Gastrocnemius medialis (tissue), 4 donors: ENCODE measurements around the gene PRKN. TPM values are rescaled to one million over a fixed set of nuclear protein-coding genes. Genes with fewer than 3 reads are reported as not detected.

Experiments used
- ATAC-seq, 2 donors: fragments of 150-250 bp; one replicate each; pipeline ENCODE4 v1.9.1; 2016
- DNase-seq, 2 donors: peaks; one replicate each; pipeline ENCODE4 v3.0.0-alpha.2; 2019
- H3K27ac ChIP-seq, 4 donors: fragments of 200-600 bp; sonication (generic); 1 replicate in 1 of 4; 2 replicates in 3 of 4; pipeline ENCODE4 v1.5.1; 2016 to 2018; ENCODE audit warnings: mild to moderate bottlenecking in 2 of 4, moderate library complexity in 1 of 4
- H3K27me3 ChIP-seq, 3 donors: fragments of 200-600 bp; sonication (generic) in 2 of 3; 1 replicate in 1 of 3; 2 replicates in 2 of 3; pipeline versions ENCODE4 v1.5.1 to v1.6.0; 2016 to 2019; ENCODE audit warnings: mild to moderate bottlenecking in 1 of 3, moderate library complexity in 1 of 3
- H3K36me3 ChIP-seq, 2 donors: fragments of 200-600 bp; sonication (generic) in 1 of 2; one replicate each; pipeline ENCODE4 v1.5.1; 2017 to 2018
- H3K4me1 ChIP-seq, 2 donors: fragments of 200-600 bp; sonication (generic) in 1 of 2; one replicate each; pipeline ENCODE4 v1.5.1; 2016 to 2017; ENCODE audit warnings: mild to moderate bottlenecking in 2 of 2
- H3K4me3 ChIP-seq, 4 donors: fragments of 200-600 bp; sonication (generic) in 3 of 4; 1 replicate in 1 of 4; 2 replicates in 3 of 4; pipeline ENCODE4 v1.5.1; 2016 to 2019; ENCODE audit warnings: mild to moderate bottlenecking in 2 of 4
- H3K9me3 ChIP-seq, 3 donors: fragments of 200-600 bp; sonication (generic) in 2 of 3; 1 replicate in 1 of 3; 2 replicates in 2 of 3; pipeline ENCODE4 v1.5.1; 2016 to 2019
- POLR2A ChIP-seq, 2 donors: fragments of 450-650 bp; IDR thresholded peaks; one replicate each; pipeline ENCODE4 v1.6.1; 2017; ENCODE audit warnings: antibody characterized with exemption in 2 of 2, mild to moderate bottlenecking in 2 of 2, moderate library complexity in 2 of 2
- in situ Hi-C, 4 donors: fragments of 200-750 bp; cut with MboI; loops; one replicate each; pipeline versions ENCODE4 v1.15.0 to v1.8.0; 2017; ENCODE audit warnings: low sequenced_read_pairs in 4 of 4
- intact Hi-C: fragments of 100-400 bp; cut with DNase I; formaldehyde crosslinking; loops from one replicate; pipeline ENCODE4 v1.15.1; 2023; ENCODE audit warnings: low total_unique reads
- total RNA-seq, 4 donors: library from RNA; depleted of rRNA; stranded (reverse); fragments of >200 nt; gene quantifications; one replicate each; pipeline versions ENCODE4 v1.1.0 to v1.2.3, GENCODE V29; 2016
- TF ChIP-seq, protein P1 (sequence below), 5 experiments: fragments of 450-650 bp in 3 of 5; fragments of 200-600 bp in 2 of 5; sonication (generic) in 2 of 5; IDR thresholded peaks in 4 of 5; conservative IDR thresholded peaks in 1 of 5; 1 replicate in 4 of 5; 2 replicates in 1 of 5; pipeline ENCODE4 v1.5.1; 2016 to 2019; ENCODE audit warnings: antibody characterized with exemption in 5 of 5, mild to moderate bottlenecking in 3 of 5, moderate library complexity in 3 of 5

PRKN gene
- total RNA-seq, 4 donors from 2014 or later = 8.4 to 21.6 (median 13.7) TPM

DNA sequence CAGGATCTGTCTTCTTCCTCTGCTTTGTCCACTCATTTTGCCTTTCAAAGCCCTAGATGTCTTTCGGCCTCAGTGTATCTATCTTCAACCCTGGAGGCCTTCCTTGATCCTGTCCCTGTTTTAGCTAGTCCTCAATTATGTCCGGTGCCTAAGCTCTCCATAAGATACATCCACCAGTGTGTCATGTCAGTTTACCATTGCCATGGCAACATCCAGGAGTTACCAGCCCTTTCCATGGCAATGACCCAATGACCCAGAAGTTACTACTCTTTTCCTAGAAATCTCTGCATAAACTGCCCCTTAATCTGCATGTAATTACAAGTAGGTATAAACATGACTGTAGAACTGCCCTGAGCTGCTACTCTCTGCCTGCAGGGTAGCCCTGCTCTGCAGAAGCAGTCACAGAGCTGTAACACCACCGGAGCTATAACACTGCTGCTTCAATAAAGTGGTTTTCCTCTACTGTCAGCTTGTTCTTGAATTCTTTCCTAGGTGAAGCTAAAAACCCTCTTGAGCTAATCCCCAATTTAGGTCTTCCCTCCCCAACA lies 741.6 kb downstream of the PRKN start:
- Histone ChIP-seq H3K27ac (no peak overlapping the region), H3K27me3 (no peaks in the 10 kb centered on the region), H3K9me3 (peaks cover 0 to 3% (median 0%) of the 10 kb centered on the region in 3 donors), H3K4me3 (no peak overlapping the region), H3K36me3 (no peaks in the 10 kb centered on the region), H3K4me1 (no peaks in the 10 kb centered on the region)
- intact Hi-C loops (no loop called here), in situ Hi-C loops (no loop called here)
- DNase-seq (no peak), ATAC-seq (no peak)
- TF ChIP-seq, protein P1, sequence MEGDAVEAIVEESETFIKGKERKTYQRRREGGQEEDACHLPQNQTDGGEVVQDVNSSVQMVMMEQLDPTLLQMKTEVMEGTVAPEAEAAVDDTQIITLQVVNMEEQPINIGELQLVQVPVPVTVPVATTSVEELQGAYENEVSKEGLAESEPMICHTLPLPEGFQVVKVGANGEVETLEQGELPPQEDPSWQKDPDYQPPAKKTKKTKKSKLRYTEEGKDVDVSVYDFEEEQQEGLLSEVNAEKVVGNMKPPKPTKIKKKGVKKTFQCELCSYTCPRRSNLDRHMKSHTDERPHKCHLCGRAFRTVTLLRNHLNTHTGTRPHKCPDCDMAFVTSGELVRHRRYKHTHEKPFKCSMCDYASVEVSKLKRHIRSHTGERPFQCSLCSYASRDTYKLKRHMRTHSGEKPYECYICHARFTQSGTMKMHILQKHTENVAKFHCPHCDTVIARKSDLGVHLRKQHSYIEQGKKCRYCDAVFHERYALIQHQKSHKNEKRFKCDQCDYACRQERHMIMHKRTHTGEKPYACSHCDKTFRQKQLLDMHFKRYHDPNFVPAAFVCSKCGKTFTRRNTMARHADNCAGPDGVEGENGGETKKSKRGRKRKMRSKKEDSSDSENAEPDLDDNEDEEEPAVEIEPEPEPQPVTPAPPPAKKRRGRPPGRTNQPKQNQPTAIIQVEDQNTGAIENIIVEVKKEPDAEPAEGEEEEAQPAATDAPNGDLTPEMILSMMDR (IDR thresholded peaks at IDR 0.05 in 4 of 5, conservative IDR thresholded peaks at IDR 0.05 in 1 of 5) = no peak

DNA sequence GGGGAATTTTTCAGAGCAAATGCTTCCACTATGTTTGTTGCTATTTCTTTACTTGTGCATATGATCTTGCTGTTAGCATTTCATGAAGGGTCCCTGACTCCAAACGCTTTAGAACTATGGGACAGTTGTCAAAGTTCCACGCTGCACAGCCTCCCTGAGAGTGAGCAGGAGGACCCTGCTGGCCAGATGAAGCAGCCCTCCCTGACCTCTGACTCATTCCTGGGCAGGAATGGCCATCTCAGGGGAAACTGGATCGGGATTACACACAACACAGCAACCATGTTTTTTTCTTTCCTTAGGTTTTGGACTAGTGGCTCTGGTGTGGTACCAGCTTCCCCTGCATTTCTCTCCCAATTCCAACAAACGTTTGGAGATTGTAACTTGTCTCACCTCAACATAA lies 742.9 kb downstream of the PRKN start:
- Histone ChIP-seq H3K36me3 (no peaks in the 10 kb centered on the region), H3K9me3 (no peaks in the 10 kb centered on the region), H3K4me1 (no peaks in the 10 kb centered on the region), H3K27me3 (no peaks in the 10 kb centered on the region), H3K27ac (no peak overlapping the region), H3K4me3 (no peak overlapping the region)
- in situ Hi-C loops = no loop called here
- no peak for ATAC-seq
- no peak for DNase-seq
- intact Hi-C loops = no loop called here
- no peak for TF ChIP-seq POLR2A (IDR thresholded peaks at IDR 0.05)
- TF ChIP-seq, protein P1 (IDR thresholded peaks at IDR 0.05 in 4 of 5, conservative IDR thresholded peaks at IDR 0.05 in 1 of 5) = no peak

DNA sequence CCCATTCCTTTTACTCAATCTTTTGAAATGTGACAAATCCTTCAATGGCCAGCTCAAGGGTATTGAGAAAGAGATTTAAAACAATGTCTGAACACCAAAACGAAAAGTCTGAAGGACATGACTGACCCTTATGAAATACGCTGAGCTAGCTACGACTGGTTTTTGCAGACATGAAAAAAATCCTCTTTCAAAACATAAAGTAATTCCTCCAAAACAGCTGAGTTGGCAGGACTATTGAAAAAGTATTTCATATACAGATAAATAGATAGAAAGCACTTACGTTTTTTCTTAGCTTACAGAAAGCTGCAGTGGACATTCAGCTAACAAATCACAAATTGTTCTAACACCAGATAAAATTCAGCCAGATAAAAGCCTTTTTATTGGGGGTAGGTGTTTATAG lies 751.0 kb downstream of the PRKN start:
- H3K4me1 ChIP-seq = no peaks in the 10 kb centered on the region
- TF ChIP-seq POLR2A (IDR thresholded peaks at IDR 0.05) = no peak
- TF ChIP-seq, protein P1 (IDR thresholded peaks at IDR 0.05 in 4 of 5, conservative IDR thresholded peaks at IDR 0.05 in 1 of 5) = no peak
- ATAC-seq (no peak), DNase-seq (no peak)
- intact Hi-C loops = no loop called here
- no peak overlapping the region for H3K4me3 ChIP-seq
- no peaks in the 10 kb centered on the region for H3K9me3 ChIP-seq
- in situ Hi-C loops = no loop called here
- no peaks in the 10 kb centered on the region for H3K27me3 ChIP-seq
- H3K27ac ChIP-seq = no peak overlapping the region
- no peaks in the 10 kb centered on the region for H3K36me3 ChIP-seq

DNA sequence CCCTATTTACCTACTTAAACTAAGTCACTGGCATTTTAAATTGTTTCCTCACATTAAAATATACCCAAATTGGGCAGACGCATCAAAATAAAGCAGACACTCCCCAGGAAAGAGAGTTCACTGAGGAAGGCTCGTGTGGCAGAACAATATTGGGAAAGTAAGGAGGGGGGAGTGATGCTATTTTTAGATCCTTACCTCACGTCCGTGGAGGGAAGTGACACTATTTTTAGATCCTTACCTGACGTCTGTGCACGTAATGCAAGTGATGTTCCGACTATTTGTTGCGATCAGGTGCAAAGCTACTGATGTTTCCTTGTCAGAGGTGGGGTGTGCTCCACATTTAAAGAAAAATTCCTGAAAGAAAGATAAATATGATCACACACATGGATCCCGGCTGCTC lies 754.5 kb downstream of the PRKN start:
- no peak overlapping the region for H3K27ac ChIP-seq
- DNase-seq = no peak
- no peaks in the 10 kb centered on the region for H3K36me3 ChIP-seq
- no peak overlapping the region for H3K4me3 ChIP-seq
- no peaks in the 10 kb centered on the region for H3K9me3 ChIP-seq
- in situ Hi-C loops (no loop called here), intact Hi-C loops (no loop called here)
- no peak for TF ChIP-seq POLR2A (IDR thresholded peaks at IDR 0.05)
- TF ChIP-seq, protein P1 (IDR thresholded peaks at IDR 0.05 in 4 of 5, conservative IDR thresholded peaks at IDR 0.05 in 1 of 5) = no peak
- H3K27me3 ChIP-seq = no peaks in the 10 kb centered on the region
- no peak for ATAC-seq
- H3K4me1 ChIP-seq = no peaks in the 10 kb centered on the region

DNA sequence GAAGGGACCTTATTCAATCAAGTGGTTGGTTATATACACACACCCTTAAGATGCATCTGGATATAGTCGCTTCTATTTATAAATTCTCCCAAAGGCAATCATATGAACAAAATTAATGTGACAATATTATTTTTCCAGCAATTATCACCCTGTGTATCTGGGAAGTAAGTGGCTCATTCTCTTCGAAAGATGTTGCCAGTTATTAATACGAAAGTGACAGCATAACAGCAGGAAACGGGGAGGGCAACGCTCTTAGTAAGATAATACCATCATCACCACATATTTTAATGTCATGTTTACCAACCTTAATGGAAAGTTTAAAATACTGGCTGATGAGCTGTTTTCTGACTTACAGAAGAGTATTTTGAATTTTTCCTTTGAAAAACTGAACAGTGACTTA lies 756.5 kb downstream of the PRKN start:
- no peak overlapping the region for H3K4me3 ChIP-seq
- no peaks in the 10 kb centered on the region for H3K9me3 ChIP-seq
- H3K27me3 ChIP-seq = no peaks in the 10 kb centered on the region
- H3K4me1 ChIP-seq = no peaks in the 10 kb centered on the region
- in situ Hi-C loops (no loop called here), intact Hi-C loops (no loop called here)
- no peak overlapping the region for H3K27ac ChIP-seq
- DNase-seq (no peak), ATAC-seq (no peak)
- no peaks in the 10 kb centered on the region for H3K36me3 ChIP-seq
- no peak for TF ChIP-seq POLR2A (IDR thresholded peaks at IDR 0.05)
- TF ChIP-seq, protein P1 (IDR thresholded peaks at IDR 0.05 in 4 of 5, conservative IDR thresholded peaks at IDR 0.05 in 1 of 5) = no peak
